GM12801 (cell line): Measurements from ENCODE around the gene STOX2.

Experiments
- CTCF ChIP-seq: IDR thresholded peaks from one replicate; pipeline ENCODE4 v1.5.1; 2011; ENCODE audit warnings: control low read depth; ENCODE audit not compliant: insufficient read length; ENCODE audit errors: extremely low read depth

The STOX2 gene

GRCh38 chr4:183905081-183905592 lies at the start of gene STOX2:
TSS of gene STOX2 (plus strand) at chr4:183905307. CDS start at chr4:183906791, 1,484 bp downstream.
- no peak for TF ChIP-seq CTCF

- no peak for TF ChIP-seq CTCF
Measured at GRCh38 chr4:183855323-183856190, 49.5 kb upstream of the STOX2 start.

GRCh38 chr4:183857040-183857439 lies 48.1 kb upstream of the STOX2 start:
- TF ChIP-seq CTCF = no peak

- TF ChIP-seq CTCF = no peak
Measured at GRCh38 chr4:183858011-183858615, 47.0 kb upstream of the STOX2 start.

- no peak for TF ChIP-seq CTCF
Measured at GRCh38 chr4:183860119-183860518, 45.0 kb upstream of the STOX2 start.

GRCh38 chr4:183860731-183861130 lies 44.4 kb upstream of the STOX2 start:
- TF ChIP-seq CTCF = no peak

GRCh38 chr4:183861426-183861825 lies 43.7 kb upstream of the STOX2 start:
- TF ChIP-seq CTCF = no peak
